ENCODE measurements around the gene HMGN2. TPM values are rescaled to one million over a fixed set of nuclear protein-coding genes. Genes with fewer than 3 reads are reported as not detected.

HMGN2 gene
- total and polyA plus RNA-seq, 2 experiments from 2014 or later: 330 to 1,122 TPM

- Histone ChIP-seq H3K36me3 (ENCODE audit: insufficient read depth) (peaks cover 26% of the 10 kb centered on the region), H3K27ac (ENCODE audit: low read depth) (no peak overlapping the region), H2AFZ (no peak overlapping the region), H3K4me3 (no peak overlapping the region), H3K27me3 (ENCODE audit: insufficient read depth) (peaks cover 9% of the 10 kb centered on the region; the same call in 1 of the 2 replicates), H3K79me2 (replicated peaks; ENCODE audit: insufficient read depth) (peaks cover 15% of the 10 kb centered on the region), H4K20me1 (replicated peaks; ENCODE audit: insufficient read depth) (peaks cover 19% of the 10 kb centered on the region), H3F3A (replicated peaks; ENCODE audit: low read depth) (peaks cover 35% of the 10 kb centered on the region), H3K9me2 (ENCODE audit: insufficient read depth) (no peaks in the 10 kb centered on the region), H3K4me1 (ENCODE audit: insufficient read depth) (peaks cover 21% of the 10 kb centered on the region), H3K4me2 (no peak overlapping the region)
- H3K27ac Mint-ChIP-seq: peak overlapping the region; percentile 34; the same call in 1 of the 2 replicates
- peaks cover 32% of the 10 kb centered on the region for H3K4me1 Mint-ChIP-seq
- H3K36me3 Mint-ChIP-seq (ENCODE audit: low read depth): peaks cover 46% of the 10 kb centered on the region
- ATAC-seq: no peak
- no peak for DNase-seq (ENCODE audit: low spot score)
- TF ChIP-seq NANOG (IDR thresholded peaks at IDR 0.05; ENCODE audit: borderline replicate concordance) (no peak), EZH2 (IDR thresholded peaks at IDR 0.05; ENCODE audit: low read depth, unreplicated experiment) (no peak), JUNB (IDR thresholded peaks at IDR 0.05; ENCODE audit: unreplicated experiment) (no peak), ZNF114 (CRISPR knock-in tag; IDR thresholded peaks at IDR 0.05) (no peak), ETS1 (IDR thresholded peaks at IDR 0.05) (no peak), EZH2phosphoT487 (IDR thresholded peaks at IDR 0.05; ENCODE audit: unreplicated experiment) (no peak), ZNF462 (CRISPR knock-in tag; IDR thresholded peaks at IDR 0.05) (no peak), REST (IDR thresholded peaks at IDR 0.05; ENCODE audit: unreplicated experiment) (no peak), STAT1 (IDR thresholded peaks at IDR 0.05; ENCODE audit: unreplicated experiment) (no peak), ZNF331 (CRISPR knock-in tag; IDR thresholded peaks at IDR 0.05; ENCODE audit: low read depth) (no peak), POLR2AphosphoS5 (IDR thresholded peaks at IDR 0.05; ENCODE audit: low read depth) (no peak), CTCF (conservative IDR thresholded peaks at IDR 0.05; ENCODE audit: low read depth in 2 of 2) (no peak), CREB1 (CRISPR knock-in tag; IDR thresholded peaks at IDR 0.05; ENCODE audit: low read depth) (no peak)
- H3K4me3 Mint-ChIP-seq: no peak overlapping the region; the same call in 2 of the 3 replicates
- H3K9me3 Mint-ChIP-seq: peaks cover 3% of the 10 kb centered on the region; the same call in 1 of the 3 replicates
- H3K27me3 Mint-ChIP-seq (ENCODE audit: insufficient read depth, low read depth, poor library complexity): peaks cover 33% of the 10 kb centered on the region
Measured at GRCh38 chr1:26469558-26469957, 2.7 kb upstream of the HMGN2 start.
